Uterus (tissue), 4 donors: ENCODE measurements around the gene PXK. TPM values are rescaled to one million over a fixed set of nuclear protein-coding genes. Genes with fewer than 3 reads are reported as not detected.

Experiments
- DNase-seq, 2 donors: peaks; one replicate each; pipeline ENCODE4 v3.0.0-alpha.2; 2019 to 2020
- H3K27ac ChIP-seq, 2 donors: fragments of 200-600 bp; sonication (generic); 1 replicate in 1 of 2; 2 replicates in 1 of 2; pipeline ENCODE4 v1.5.1; 2016 to 2018
- H3K27me3 ChIP-seq, 2 donors: fragments of 200-600 bp; sonication (generic); one replicate each; pipeline ENCODE4 v1.5.1; 2018 to 2019; ENCODE audit warnings: control low read depth in 1 of 2
- H3K36me3 ChIP-seq, 2 donors: fragments of 200-600 bp; sonication (generic); one replicate each; pipeline ENCODE4 v1.5.1; 2019; ENCODE audit warnings: control low read depth in 1 of 2
- H3K4me1 ChIP-seq, 2 donors: fragments of 200-600 bp; sonication (generic); one replicate each; pipeline ENCODE4 v1.5.1; 2018 to 2019; ENCODE audit warnings: control low read depth in 1 of 2
- H3K4me3 ChIP-seq, 2 donors: fragments of 200-600 bp; sonication (generic); 1 replicate in 1 of 2; 2 replicates in 1 of 2; pipeline ENCODE4 v1.5.1; 2018 to 2019; ENCODE audit warnings: mild to moderate bottlenecking in 1 of 2
- H3K9me3 ChIP-seq, 2 donors: fragments of 200-600 bp; sonication (generic); one replicate each; pipeline ENCODE4 v1.5.1; 2019; ENCODE audit warnings: control low read depth in 1 of 2
- CTCF ChIP-seq, 4 experiments: fragments of 200-600 bp in 2 of 4; fragments of 450-650 bp in 2 of 4; sonication (generic) in 2 of 4; IDR thresholded peaks; one replicate each; pipeline ENCODE4 v1.5.1; 2016 to 2019; ENCODE audit warnings: antibody characterized with exemption in 4 of 4, mild to moderate bottlenecking in 2 of 4, moderate library complexity in 1 of 4
- POLR2A ChIP-seq, 2 donors: fragments of 450-650 bp; IDR thresholded peaks; one replicate each; pipeline ENCODE4 v1.6.1; 2016; ENCODE audit warnings: antibody characterized with exemption in 2 of 2, mild to moderate bottlenecking in 1 of 2, moderate library complexity in 1 of 2
- intact Hi-C: fragments of 100-400 bp; cut with DNase I; formaldehyde crosslinking; loops from one replicate; pipeline ENCODE4 v1.15.1; 2023; ENCODE audit warnings: low total_unique reads
- total RNA-seq, 4 donors: library from RNA; depleted of rRNA in 3 of 4; stranded (reverse); fragments of >200 nt in 3 of 4; gene quantifications; one replicate each; pipeline versions ENCODE4 v1.1.0 to v1.2.4, GENCODE V29; 2014 to 2023
- donor health status: DM: yes; HTN: yes; CAD: no.

PXK gene
- total RNA-seq, 4 donors from 2014 or later: 15.1 to 50.5 (median 41.1) TPM

- no peak overlapping the region for H3K27ac ChIP-seq
- intact Hi-C loops: no loop called here
- no peak for DNase-seq
Measured at GRCh38 chr3:58353722-58354553, 21.2 kb downstream of the PXK start.

GRCh38 chr3:58355179-58355578 is 22.5 kb downstream of the PXK start:
- H3K27ac ChIP-seq: no peak overlapping the region
- no peaks in the 10 kb centered on the region for H3K4me1 ChIP-seq
- H3K4me3 ChIP-seq: no peak overlapping the region
- no peak for DNase-seq
- H3K9me3 ChIP-seq: no peaks in the 10 kb centered on the region
- TF ChIP-seq CTCF (IDR thresholded peaks at IDR 0.05): no peak
- TF ChIP-seq POLR2A (IDR thresholded peaks at IDR 0.05): no peak
- H3K36me3 ChIP-seq: no peaks in the 10 kb centered on the region
- H3K27me3 ChIP-seq: no peaks in the 10 kb centered on the region
- intact Hi-C loops: no loop called here

More at GRCh38 chr3:58353722-58354553, 21.2 kb downstream of the PXK start:
- no peaks in the 10 kb centered on the region for H3K9me3 ChIP-seq
- no peaks in the 10 kb centered on the region for H3K4me1 ChIP-seq
- no peak for TF ChIP-seq POLR2A (IDR thresholded peaks at IDR 0.05)
- no peaks in the 10 kb centered on the region for H3K36me3 ChIP-seq
- H3K27me3 ChIP-seq: no peaks in the 10 kb centered on the region
- H3K4me3 ChIP-seq: no peak overlapping the region

- no peaks in the 10 kb centered on the region for H3K27me3 ChIP-seq
- H3K36me3 ChIP-seq: no peaks in the 10 kb centered on the region
- H3K4me3 ChIP-seq: no peak overlapping the region
- no peaks in the 10 kb centered on the region for H3K4me1 ChIP-seq
- no peak for DNase-seq
- no peak overlapping the region for H3K27ac ChIP-seq
- intact Hi-C loops: no loop called here
- TF ChIP-seq CTCF (IDR thresholded peaks at IDR 0.05): no peak
- TF ChIP-seq POLR2A (IDR thresholded peaks at IDR 0.05): no peak
- no peaks in the 10 kb centered on the region for H3K9me3 ChIP-seq
Measured at GRCh38 chr3:58356054-58356453, 23.4 kb downstream of the PXK start.

DNA sequence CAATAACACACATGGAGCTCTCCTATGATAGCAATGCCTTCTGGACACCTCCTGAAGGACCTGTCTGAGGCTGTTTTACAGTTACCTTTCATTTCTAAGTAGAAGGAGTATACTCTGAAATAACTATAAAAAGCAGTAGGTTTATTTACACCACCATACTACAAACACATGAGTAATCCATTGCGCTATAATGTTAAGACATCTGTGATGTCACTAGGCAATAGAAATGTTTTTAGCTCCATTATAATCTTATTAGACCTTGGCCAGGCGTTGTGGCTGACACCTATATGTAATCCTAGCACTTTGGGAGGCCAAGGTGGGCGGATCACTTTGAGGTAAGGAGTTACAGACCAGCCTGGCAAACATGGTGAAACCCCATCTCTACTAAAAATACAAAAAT is 24.7 kb downstream of the PXK start:
- TF ChIP-seq POLR2A (IDR thresholded peaks at IDR 0.05) (no peak), CTCF (IDR thresholded peaks at IDR 0.05) (no peak)
- H3K27ac ChIP-seq: no peak overlapping the region

GRCh38 chr3:58358092-58358491 is 25.4 kb downstream of the PXK start:
- H3K27ac ChIP-seq: no peak overlapping the region

More for the DNA sequence above, 24.7 kb downstream of the PXK start:
- H3K4me1 ChIP-seq: no peaks in the 10 kb centered on the region
- H3K36me3 ChIP-seq: no peaks in the 10 kb centered on the region
- intact Hi-C loops: no loop called here
- H3K4me3 ChIP-seq: no peak overlapping the region
- H3K9me3 ChIP-seq: no peaks in the 10 kb centered on the region
- no peak for DNase-seq
- H3K27me3 ChIP-seq: no peaks in the 10 kb centered on the region

More at GRCh38 chr3:58358092-58358491, 25.4 kb downstream of the PXK start:
- TF ChIP-seq CTCF (IDR thresholded peaks at IDR 0.05) (no peak), POLR2A (IDR thresholded peaks at IDR 0.05) (no peak)
- intact Hi-C loops: no loop called here
- Histone ChIP-seq H3K36me3 (no peaks in the 10 kb centered on the region), H3K27me3 (no peaks in the 10 kb centered on the region), H3K4me3 (no peak overlapping the region), H3K9me3 (no peaks in the 10 kb centered on the region), H3K4me1 (no peaks in the 10 kb centered on the region)
- DNase-seq: no peak
